Esophagus mucosa (tissue), 1 donor: ENCODE data around the gene MYH9. TPM values are rescaled to one million over a fixed set of nuclear protein-coding genes. Genes with fewer than 3 reads are reported as not detected.
"Not testable (repeated sequence)": the region's sequence is repeated elsewhere in the genome, so short reads cannot be mapped to it uniquely, and the experiment has no call there.

Source experiments
- ATAC-seq: fragments of 200-7000 bp; cut with Tn5 transposase; one replicate; pipeline ENCODE4 v1.9.1; 2020
- total RNA-seq: library from RNA; stranded (reverse); gene quantifications from one replicate; pipeline ENCODE4 v1.2.4, GENCODE V29; 2023
- donor health status: DM: yes; HTN: yes; CAD: no.

MYH9 gene
- 487 TPM for total RNA-seq

DNA sequence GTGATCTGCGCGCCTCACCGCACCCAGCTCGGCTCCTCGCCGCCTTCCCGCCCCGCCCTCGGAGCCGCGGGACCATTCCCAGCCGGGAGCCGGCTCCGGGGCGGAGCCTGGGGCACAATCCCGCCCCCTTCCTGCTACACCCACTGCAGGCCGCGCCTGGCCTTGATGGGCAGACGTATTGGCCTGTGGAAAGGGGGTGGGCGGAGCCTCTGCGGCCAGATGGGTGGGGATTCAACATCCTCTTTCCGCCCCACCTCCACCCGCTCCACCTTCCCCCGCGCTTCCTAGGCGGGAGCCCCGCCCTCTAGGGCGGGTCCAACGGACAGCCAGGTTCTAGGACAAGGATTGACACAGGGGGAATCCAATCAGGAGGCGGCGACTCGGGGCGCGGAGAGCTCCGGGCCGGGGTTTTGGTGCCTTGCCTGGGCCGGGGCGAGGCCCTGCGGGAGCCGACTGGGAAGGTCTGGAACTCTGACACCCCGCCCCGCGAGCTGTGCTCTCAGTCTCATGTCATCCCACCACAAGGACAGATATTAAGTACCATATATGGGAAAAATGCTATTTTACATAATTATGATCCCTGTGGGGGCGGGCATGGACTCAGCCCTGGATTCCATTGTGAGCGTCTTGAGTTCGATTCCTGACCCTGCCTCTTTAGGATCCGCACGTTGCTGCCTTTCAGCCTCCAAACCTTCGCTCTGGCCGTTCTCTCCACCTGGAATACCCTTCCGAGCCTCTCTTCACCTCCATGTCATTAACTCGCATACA lies at the start of gene MYH9:
Gene MYH9, minus strand, starts transcription at position 9 of the 768 bp plus-strand sequence. CDS start 38,731 bp downstream, outside the sequence.
- ATAC-seq = peak; percentile 91

DNA sequence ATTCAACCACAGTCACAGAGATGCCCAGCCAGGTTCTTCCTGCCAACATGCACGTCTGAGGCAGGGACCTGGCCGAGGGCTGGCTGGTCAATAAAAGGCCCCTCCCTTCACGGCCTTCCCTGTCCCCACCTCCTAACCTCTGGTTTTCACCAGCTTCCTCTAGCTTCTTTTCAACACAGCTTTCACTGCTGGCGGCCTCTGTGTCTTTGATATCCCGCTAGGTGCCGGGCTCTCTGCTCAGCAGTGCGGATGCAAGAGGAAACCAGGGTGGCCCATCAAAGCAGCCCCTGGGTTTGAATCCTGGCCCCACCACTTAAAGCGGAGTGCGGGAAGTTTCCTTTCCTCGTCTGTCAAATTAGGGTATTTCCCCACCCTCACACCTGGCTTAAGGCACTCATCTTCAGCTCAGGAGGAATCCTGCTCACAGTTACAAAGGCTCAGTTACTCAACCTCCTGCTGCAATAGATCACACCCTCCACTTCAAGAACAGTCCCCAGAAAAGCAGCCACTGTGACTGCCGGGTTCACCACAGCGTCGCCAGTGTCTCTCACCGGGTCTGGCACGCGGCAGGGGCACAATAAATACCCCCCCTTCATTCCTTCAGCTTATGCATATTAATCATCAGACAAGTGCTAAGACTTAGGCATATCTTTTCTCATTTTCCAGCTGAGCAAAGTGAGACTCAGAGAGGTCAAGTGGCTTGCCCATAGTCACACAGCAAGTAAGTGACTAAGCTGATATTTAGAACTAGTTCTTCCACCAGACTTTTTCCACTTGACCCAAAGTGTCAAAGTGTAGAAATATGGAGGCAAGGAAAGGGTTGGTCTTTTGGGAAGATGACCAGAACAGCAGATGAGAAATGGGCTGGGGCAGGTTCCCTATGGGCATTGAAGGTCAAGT lies 48.0 kb upstream of the MYH9 start:
- peak; percentile 82 for ATAC-seq

- no peak for ATAC-seq
These were observed 45.8 kb upstream of the MYH9 start for GRCh38 chr22:36433318-36434231.

GRCh38 chr22:36432592-36433317 lies 45.0 kb upstream of the MYH9 start:
- ATAC-seq = no peak

- no peak for ATAC-seq
These were observed 44.2 kb upstream of the MYH9 start for GRCh38 chr22:36431977-36432376.

GRCh38 chr22:36430863-36431262 lies 43.1 kb upstream of the MYH9 start:
- ATAC-seq = no peak

GRCh38 chr22:36427952-36428351 lies 40.2 kb upstream of the MYH9 start:
- ATAC-seq = not testable (repeated sequence)

DNA sequence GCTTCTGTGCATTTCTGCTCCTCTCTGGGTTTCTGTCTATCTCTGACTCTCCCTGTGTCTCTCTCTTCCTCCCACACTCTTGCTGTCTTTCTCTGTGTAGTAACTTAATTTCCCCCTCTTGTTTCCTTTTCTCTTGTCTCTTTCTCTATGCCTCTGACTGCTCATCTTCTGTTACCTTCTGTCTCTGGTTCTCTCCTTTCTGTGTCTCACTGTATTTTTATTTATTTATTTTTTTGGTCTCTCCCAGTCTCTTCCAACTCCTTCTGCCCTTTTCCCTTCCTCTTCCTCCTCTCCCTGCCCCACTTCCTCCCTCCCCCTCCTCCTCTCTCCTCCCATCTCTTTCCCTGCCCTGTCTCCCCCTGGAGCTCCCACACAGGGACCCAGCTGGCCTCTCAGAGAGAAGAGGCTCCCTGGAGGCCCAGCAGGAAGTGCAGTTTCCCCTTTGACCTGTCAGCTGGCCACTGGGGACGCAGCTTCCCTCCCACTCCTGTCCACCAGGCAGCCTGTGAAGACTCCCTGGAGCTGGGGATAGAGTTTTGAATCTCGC lies 38.3 kb upstream of the MYH9 start:
- no peak for ATAC-seq

- no peak for ATAC-seq
These were observed 37.3 kb upstream of the MYH9 start for GRCh38 chr22:36424901-36425579.

DNA sequence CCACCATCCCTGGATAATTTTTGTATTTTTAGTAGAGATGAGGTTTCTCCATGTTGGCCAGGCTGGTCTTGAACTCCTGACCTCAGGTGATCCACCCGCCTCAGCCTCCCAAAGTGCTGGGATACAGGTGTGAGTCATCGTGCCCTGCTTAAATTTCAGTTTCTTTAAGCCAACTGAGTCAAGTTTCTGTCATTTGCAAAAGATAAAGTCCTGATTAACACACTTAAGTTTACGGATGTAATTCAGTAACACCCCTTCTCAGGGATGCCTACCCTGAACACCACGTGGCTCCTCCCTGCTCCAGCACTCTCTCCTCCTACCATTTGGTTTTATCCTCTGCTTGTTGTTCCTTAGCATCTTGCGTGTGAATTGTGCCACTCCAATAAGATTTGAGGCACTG lies 36.7 kb upstream of the MYH9 start:
- ATAC-seq = peak; percentile 79

GRCh38 chr22:36423461-36424404 lies 36.0 kb upstream of the MYH9 start:
- peak; percentile 24 for ATAC-seq

GRCh38 chr22:36422287-36423014 lies 34.7 kb upstream of the MYH9 start:
- ATAC-seq = no peak

DNA sequence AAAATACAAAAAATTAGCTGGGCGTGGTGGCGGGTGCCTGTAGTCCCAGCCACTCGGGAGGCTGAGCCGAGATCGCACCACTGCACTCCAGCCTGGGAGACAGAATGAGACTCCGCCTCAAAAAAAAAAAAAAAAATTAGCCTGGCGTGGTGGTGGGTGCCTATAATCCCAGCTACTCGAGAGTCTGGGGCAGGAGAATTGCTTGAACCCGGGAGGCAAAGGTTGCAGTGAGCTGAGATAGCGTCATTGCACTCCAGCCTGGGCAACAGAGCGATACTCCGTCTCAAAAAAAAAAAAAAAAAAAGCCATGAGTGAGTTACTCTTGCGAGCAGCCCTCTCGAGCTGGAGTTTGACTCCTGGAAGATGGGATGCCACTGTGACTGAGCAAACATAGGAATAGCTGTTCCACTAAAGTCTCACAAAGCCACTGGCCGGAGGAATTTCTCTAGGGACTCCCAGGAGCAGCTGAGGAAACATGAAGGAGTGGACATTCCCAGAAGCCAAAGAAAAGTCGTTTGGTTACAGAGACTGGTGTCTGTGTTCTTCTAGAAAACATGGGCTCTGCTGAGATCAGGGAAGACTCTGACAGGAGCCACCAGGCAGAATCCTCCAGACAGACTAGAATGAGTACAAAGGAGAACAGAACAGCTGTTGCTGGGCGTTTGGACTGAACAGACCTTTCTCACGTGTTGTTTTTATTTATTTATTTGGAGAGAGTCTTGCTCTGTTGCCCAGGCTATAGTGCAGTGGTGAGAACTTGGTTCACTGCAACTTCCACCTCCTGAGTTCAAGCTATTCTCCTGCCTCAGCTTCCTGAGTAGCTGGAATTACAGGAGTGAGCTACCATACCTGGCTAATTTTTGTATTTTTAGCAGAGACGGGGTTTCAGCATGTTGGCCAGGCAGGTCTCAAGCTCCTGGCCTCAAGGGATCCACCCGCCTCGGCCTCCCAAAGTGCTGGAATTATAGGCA lies 32.4 kb upstream of the MYH9 start:
- no peak for ATAC-seq

DNA sequence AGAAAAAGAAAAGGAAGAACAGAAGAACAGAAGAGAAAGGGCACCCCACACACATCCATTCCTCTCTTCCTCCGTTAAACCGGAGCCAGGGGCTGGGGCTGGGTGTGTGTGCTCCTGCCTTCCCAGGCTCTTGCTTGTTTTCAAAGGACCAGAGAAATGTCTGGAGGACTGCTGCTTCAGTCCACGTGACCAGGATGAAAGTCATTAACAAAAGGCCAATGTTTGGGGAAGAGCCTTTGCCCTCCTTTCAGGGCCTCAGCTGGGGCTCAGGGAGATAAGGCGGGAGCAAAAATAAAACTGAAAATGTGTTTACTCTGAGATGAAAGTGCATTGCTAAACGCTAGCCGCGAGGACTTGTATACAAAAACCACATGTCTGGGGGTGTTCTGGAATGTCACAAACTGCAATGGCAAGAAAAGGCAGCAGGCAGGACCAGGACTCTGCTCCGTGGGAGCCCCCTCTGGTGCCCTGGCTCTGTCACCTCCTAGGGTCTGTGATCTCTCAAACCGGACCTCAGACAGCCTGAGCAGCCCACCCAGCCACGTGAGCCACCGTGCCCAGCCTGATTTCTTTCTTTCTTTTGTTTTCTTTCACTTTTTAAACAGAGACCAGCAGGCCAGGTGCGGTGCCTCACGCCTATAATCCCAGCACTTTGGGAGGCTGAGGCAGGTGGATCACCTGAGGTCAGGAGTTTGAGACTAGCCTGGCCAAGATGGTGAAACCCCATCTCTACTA lies 31.6 kb upstream of the MYH9 start:
- ATAC-seq = no peak

- ATAC-seq = peak; percentile 95
These were observed 29.5 kb upstream of the MYH9 start for GRCh38 chr22:36417281-36417686.

DNA sequence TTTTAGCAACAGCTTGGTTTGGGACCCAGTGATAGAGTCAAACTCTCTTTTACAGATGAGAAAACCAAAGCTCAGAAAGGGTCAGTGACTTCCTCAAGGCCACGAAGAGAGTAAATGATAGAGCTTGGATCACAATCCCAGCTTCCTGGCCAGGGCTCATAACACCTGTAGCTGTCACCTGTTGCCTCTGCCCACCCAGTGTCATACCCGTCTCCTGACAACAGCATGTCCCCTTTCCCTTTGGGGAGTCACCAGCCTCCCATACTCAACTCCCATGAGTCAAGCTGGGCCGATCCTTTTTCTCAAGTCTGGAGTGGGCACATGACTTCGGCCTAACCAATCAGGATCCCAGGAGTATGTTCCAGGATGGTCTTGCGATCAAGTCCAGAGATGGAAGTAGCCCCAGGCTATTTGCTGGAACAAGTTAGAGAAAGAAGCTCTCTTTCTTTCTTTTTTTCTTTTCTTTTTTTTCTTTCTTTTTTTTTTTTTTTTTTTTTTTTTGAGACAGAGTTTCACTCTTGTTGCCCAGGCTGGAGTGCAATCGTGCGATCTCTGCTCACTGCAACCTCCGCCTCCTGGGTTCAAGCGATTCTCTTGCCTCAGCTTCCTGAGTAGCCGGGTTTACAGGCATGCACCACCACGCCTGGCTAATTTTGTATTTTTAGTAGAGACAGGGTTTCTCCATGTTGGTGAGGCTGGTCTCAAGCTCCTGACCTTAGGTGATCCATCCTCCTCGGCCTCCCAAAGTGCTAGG lies 27.8 kb upstream of the MYH9 start:
- ATAC-seq = peak; percentile 21
